Colonic mucosa (tissue), 4 donors: Measurements from ENCODE around the gene MS4A8. TPM values are rescaled to one million over a fixed set of nuclear protein-coding genes. Genes with fewer than 3 reads are reported as not detected.

Source experiments
- DNase-seq: peaks from one replicate; pipeline ENCODE4 v3.0.0-alpha.2; 2020
- H3K27ac ChIP-seq: fragments of 200-600 bp; one replicate; pipeline ENCODE4 v1.8.0; 2021
- H3K27me3 ChIP-seq: fragments of 200-600 bp; one replicate; pipeline ENCODE4 v1.8.0; 2021
- H3K36me3 ChIP-seq: fragments of 200-600 bp; one replicate; pipeline ENCODE4 v1.8.0; 2021
- H3K4me1 ChIP-seq: fragments of 200-600 bp; one replicate; pipeline ENCODE4 v1.8.0; 2021; ENCODE audit warnings: mild to moderate bottlenecking
- H3K4me3 ChIP-seq: fragments of 200-600 bp; one replicate; pipeline ENCODE4 v1.8.0; 2021
- H3K9ac ChIP-seq, 2 donors: one replicate each; pipeline ENCODE4 v1.7.0; 2013; ENCODE audit warnings: control low read depth in 2 of 2, low read depth in 2 of 2, low read length in 2 of 2
- H3K9me3 ChIP-seq: fragments of 200-600 bp; one replicate; pipeline ENCODE4 v1.8.0; 2021
- intact Hi-C: fragments of 100-400 bp; cut with DNase I; formaldehyde crosslinking; loops from one replicate; pipeline ENCODE4 v1.14.1; 2022
- total RNA-seq, 2 donors: library from RNA; stranded (reverse); fragmentation: NEBNext Ultra II Directional in 1 of 2; extraction: Animal tissue kit (Norgen Biotek cat#: 25700) in 1 of 2; gene quantifications; one replicate each; pipeline ENCODE4 v1.2.1, GENCODE V29; 2021
- TF ChIP-seq, protein P1 (sequence below): fragments of 200-600 bp; IDR thresholded peaks from one replicate; pipeline ENCODE4 v1.8.0; 2022; ENCODE audit warnings: antibody characterized with exemption, mild to moderate bottlenecking
- donor health status: healthy.
- donor health status: DM: no; HTN: no; CAD: no.
- donor health status: DM: no; HTN: no; CAD: no.

The MS4A8 gene
- total RNA-seq, 2 donors from 2014 or later: 6.3 to 24.0 TPM

GRCh38 chr11:60717956-60718355 lies 18.5 kb downstream of the MS4A8 start:
- TF ChIP-seq, protein P1, sequence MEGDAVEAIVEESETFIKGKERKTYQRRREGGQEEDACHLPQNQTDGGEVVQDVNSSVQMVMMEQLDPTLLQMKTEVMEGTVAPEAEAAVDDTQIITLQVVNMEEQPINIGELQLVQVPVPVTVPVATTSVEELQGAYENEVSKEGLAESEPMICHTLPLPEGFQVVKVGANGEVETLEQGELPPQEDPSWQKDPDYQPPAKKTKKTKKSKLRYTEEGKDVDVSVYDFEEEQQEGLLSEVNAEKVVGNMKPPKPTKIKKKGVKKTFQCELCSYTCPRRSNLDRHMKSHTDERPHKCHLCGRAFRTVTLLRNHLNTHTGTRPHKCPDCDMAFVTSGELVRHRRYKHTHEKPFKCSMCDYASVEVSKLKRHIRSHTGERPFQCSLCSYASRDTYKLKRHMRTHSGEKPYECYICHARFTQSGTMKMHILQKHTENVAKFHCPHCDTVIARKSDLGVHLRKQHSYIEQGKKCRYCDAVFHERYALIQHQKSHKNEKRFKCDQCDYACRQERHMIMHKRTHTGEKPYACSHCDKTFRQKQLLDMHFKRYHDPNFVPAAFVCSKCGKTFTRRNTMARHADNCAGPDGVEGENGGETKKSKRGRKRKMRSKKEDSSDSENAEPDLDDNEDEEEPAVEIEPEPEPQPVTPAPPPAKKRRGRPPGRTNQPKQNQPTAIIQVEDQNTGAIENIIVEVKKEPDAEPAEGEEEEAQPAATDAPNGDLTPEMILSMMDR: no peak
- Histone ChIP-seq H3K27me3 (peaks cover 5% of the 10 kb centered on the region), H3K9ac (no peak overlapping the region), H3K9me3 (no peaks in the 10 kb centered on the region), H3K4me3 (no peak overlapping the region), H3K36me3 (no peaks in the 10 kb centered on the region), H3K4me1 (peaks cover 2% of the 10 kb centered on the region), H3K27ac (peak overlapping the region; percentile 73)
- no peak for DNase-seq
- intact Hi-C loops: no loop called here

DNA sequence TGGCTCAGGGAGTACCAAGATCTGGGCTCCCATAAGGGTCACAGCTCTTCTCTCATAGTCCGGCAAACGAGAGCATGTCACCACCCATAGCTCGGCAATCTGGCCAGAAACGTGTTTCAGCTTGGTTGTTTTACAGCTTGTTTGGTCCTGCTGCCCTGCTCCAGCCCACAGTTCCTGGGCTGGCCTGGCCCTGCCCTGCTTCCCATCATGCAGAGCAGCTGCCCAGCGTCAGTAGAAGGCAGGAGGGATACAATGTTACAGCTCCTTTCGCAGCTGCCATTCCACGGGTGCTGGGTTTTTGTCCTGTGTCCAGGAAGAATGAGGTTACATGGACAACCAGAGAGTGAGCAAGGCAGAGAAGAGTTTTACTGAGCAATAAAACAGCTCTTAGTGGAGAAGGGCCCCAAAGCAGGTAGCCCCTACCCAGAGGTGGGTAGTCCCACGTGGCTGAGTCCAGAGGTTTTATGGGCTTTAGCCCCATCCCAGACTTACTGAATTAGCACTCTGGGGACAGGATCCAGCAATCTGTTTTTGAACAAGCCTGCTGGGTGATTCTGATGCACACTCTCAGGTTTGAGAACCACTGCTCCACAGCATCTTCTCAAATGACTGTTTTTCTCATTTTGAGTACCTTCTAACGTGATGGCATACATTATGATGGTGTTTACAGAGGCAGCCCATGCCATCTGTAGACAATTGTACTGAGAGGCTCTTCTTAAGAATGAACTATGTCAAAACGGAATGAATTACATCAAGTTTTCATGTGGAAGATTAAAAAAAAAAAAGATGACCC lies 19.3 kb downstream of the MS4A8 start:
- TF ChIP-seq, protein P1: no peak
- H3K27me3 ChIP-seq: peaks cover 6% of the 10 kb centered on the region
- H3K4me1 ChIP-seq: peaks cover 2% of the 10 kb centered on the region
- H3K9ac ChIP-seq: peak overlapping the region in 1 of 2 donors; percentile 29
- peak overlapping the region; percentile 73 for H3K27ac ChIP-seq
- H3K36me3 ChIP-seq: no peaks in the 10 kb centered on the region
- intact Hi-C loops: no loop called here
- peak; percentile 52 for DNase-seq
- no peak overlapping the region for H3K4me3 ChIP-seq
- H3K9me3 ChIP-seq: no peaks in the 10 kb centered on the region

DNA sequence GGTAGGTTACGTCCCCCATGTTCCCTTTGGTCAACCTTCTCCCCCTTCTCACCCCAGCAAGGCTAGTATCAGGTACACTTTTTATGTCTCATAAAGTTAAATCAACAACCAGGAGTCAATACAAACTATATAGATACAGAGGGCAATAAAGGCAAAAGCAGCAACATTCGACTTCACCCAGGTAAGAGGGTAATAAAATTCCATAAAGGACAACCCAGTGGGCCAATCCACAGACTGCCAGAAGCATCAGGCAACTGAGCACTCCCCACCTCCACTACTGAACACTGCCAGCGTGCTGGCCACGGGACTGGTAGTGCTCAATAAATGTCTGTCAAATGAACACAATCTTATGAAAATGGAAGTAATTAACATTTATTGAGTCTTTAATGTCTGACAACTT lies 20.0 kb downstream of the MS4A8 start:
- TF ChIP-seq, protein P1: no peak
- H3K36me3 ChIP-seq: no peaks in the 10 kb centered on the region
- no peak overlapping the region for H3K4me3 ChIP-seq
- intact Hi-C loops: no loop called here
- no peak overlapping the region for H3K9ac ChIP-seq
- DNase-seq: peak; percentile 82
- peaks cover 2% of the 10 kb centered on the region for H3K4me1 ChIP-seq
- H3K9me3 ChIP-seq: no peaks in the 10 kb centered on the region
- peaks cover 6% of the 10 kb centered on the region for H3K27me3 ChIP-seq
- peak overlapping the region; percentile 41 for H3K27ac ChIP-seq

- intact Hi-C loops: no loop called here
- Histone ChIP-seq H3K27ac (no peak overlapping the region), H3K4me3 (no peak overlapping the region), H3K9me3 (no peaks in the 10 kb centered on the region), H3K27me3 (peaks cover 6% of the 10 kb centered on the region), H3K9ac (no peak overlapping the region), H3K4me1 (peaks cover 2% of the 10 kb centered on the region), H3K36me3 (no peaks in the 10 kb centered on the region)
- TF ChIP-seq, protein P1: no peak
- DNase-seq: no peak
Measured at GRCh38 chr11:60720460-60720859, 21.0 kb downstream of the MS4A8 start.

DNA sequence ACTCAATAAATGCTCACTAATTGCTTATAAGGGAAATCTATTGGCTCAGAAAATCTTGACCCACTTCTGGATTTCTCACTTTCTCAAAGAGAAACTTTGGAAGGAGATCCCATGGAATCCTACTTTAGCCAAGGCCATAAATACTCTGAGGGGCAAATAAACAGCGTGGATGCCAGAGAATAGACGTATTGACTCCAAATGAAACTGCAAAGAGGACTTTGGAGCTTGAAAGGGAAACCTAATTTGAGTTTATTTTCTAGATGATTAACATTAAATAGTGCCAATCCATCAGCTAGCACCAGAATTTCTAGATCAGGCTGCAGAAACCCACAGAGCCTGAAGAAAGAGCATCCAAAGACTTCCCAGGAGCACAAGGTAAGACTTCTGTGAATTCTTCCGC lies 25.0 kb downstream of the MS4A8 start, which contains the start of gene MS4A18:
TSS of gene MS4A18 (plus strand) at position 301 of the 400 bp plus-strand sequence.
- Histone ChIP-seq H3K36me3 (no peaks in the 10 kb centered on the region), H3K27me3 (peaks cover 6% of the 10 kb centered on the region), H3K27ac (no peak within 1 kb of the TSS), H3K4me1 (peaks cover 2% of the 10 kb centered on the region), H3K4me3 (no peak within 1 kb of the TSS), H3K9me3 (no peaks in the 10 kb centered on the region), H3K9ac (no peak within 1 kb of the TSS)
- TF ChIP-seq, protein P1: no peak
- intact Hi-C loops: no loop called here
- DNase-seq: no peak
